MCF 10A (cell line): ENCODE measurements around the gene SLF1. TPM values are rescaled to one million over a fixed set of nuclear protein-coding genes. Genes with fewer than 3 reads are reported as not detected.

Experiments used
- BruUV-seq: library from RNA; stranded (reverse); fragments of 400-500 nt; replicated peaks from 2 replicates; lab custom pipeline; 2021; lab: Mats Ljungman, UMichigan
- CTCF ChIA-PET: fragments of 300-600 bp; sonication (Branson Sonifier 250); formaldehyde crosslinking; extraction: SDS; loops from one replicate; lab custom pipeline; 2021; ENCODE audit warnings: antibody characterized with exemption, inconsistent platforms; lab: Yijun Ruan, JAX
- POLR2A ChIA-PET: fragments of 300-600, 350-650 bp; sonication (Branson Sonifier 250); formaldehyde crosslinking; extraction: SDS; loops from one replicate; lab custom pipeline; 2020; ENCODE audit warnings: antibody characterized with exemption, inconsistent platforms; lab: Yijun Ruan, JAX
- DNase-seq: peaks from one replicate; pipeline ENCODE4 v3.0.0-alpha.2; 2018; ENCODE audit not compliant: unreplicated experiment
- H3K27ac Mint-ChIP-seq: one replicate; pipeline ENCODE4 v1.8.0; 2022; ENCODE audit warnings: mild to moderate bottlenecking, low read depth, mixed read lengths; ENCODE audit not compliant: unreplicated experiment
- H3K27me3 Mint-ChIP-seq: one replicate; pipeline ENCODE4 v1.8.0; 2022; ENCODE audit warnings: mixed read lengths; ENCODE audit not compliant: insufficient read depth, unreplicated experiment
- H3K36me3 Mint-ChIP-seq: one replicate; pipeline ENCODE4 v1.8.0; 2022; ENCODE audit warnings: mild to moderate bottlenecking, moderate library complexity, mixed read lengths; ENCODE audit not compliant: insufficient read depth, unreplicated experiment
- H3K4me1 Mint-ChIP-seq: one replicate; pipeline ENCODE4 v1.8.0; 2022; ENCODE audit warnings: mixed read lengths; ENCODE audit not compliant: insufficient read depth, unreplicated experiment
- H3K4me3 Mint-ChIP-seq: one replicate; pipeline ENCODE4 v1.8.0; 2022; ENCODE audit warnings: mild to moderate bottlenecking, moderate library complexity, mixed read lengths; ENCODE audit not compliant: unreplicated experiment
- H3K9me3 Mint-ChIP-seq: one replicate; pipeline ENCODE4 v1.8.0; 2022; ENCODE audit warnings: mixed read lengths; ENCODE audit not compliant: unreplicated experiment
- intact Hi-C: fragments of 100-400 bp; cut with micrococcal nuclease; formaldehyde crosslinking; loops from 2 replicates; pipeline ENCODE4 v1.14.1; 2022
- total RNA-seq: library from RNA; stranded (reverse); gene quantifications from 2 replicates; pipeline ENCODE4 v1.2.3, GENCODE V29; 2022
- TF ChIP-seq, protein P1 (sequence below): fragments of 200-600 bp; IDR thresholded peaks from one replicate; pipeline ENCODE4 v1.8.0; 2022; ENCODE audit warnings: antibody characterized with exemption, mild to moderate bottlenecking; ENCODE audit not compliant: unreplicated experiment

Gene SLF1
- total RNA-seq, 1 experiment from 2014 or later: 6.0 TPM

GRCh38 chr5:94700592-94700991, 82.1 kb downstream of the SLF1 start:
- no peaks in the 10 kb centered on the region for H3K27me3 Mint-ChIP-seq
- intact Hi-C loops: no loop called here
- no peak for DNase-seq
- no peak overlapping the region for H3K4me3 Mint-ChIP-seq
- no peak overlapping the region for H3K27ac Mint-ChIP-seq
- no peaks in the 10 kb centered on the region for H3K9me3 Mint-ChIP-seq
- BruUV-seq: no TSS peak
- ChIA-PET CTCF (interaction anchor here (1.0 kb wide), 1 partner anchor 37 kb away, joined by 6 read pairs; no protein-coding TSS in a partner anchor), POLR2A (no interaction called here)
- TF ChIP-seq, protein P1, sequence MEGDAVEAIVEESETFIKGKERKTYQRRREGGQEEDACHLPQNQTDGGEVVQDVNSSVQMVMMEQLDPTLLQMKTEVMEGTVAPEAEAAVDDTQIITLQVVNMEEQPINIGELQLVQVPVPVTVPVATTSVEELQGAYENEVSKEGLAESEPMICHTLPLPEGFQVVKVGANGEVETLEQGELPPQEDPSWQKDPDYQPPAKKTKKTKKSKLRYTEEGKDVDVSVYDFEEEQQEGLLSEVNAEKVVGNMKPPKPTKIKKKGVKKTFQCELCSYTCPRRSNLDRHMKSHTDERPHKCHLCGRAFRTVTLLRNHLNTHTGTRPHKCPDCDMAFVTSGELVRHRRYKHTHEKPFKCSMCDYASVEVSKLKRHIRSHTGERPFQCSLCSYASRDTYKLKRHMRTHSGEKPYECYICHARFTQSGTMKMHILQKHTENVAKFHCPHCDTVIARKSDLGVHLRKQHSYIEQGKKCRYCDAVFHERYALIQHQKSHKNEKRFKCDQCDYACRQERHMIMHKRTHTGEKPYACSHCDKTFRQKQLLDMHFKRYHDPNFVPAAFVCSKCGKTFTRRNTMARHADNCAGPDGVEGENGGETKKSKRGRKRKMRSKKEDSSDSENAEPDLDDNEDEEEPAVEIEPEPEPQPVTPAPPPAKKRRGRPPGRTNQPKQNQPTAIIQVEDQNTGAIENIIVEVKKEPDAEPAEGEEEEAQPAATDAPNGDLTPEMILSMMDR: no peak
- H3K36me3 Mint-ChIP-seq: peaks cover 15% of the 10 kb centered on the region
- H3K4me1 Mint-ChIP-seq: no peaks in the 10 kb centered on the region

DNA sequence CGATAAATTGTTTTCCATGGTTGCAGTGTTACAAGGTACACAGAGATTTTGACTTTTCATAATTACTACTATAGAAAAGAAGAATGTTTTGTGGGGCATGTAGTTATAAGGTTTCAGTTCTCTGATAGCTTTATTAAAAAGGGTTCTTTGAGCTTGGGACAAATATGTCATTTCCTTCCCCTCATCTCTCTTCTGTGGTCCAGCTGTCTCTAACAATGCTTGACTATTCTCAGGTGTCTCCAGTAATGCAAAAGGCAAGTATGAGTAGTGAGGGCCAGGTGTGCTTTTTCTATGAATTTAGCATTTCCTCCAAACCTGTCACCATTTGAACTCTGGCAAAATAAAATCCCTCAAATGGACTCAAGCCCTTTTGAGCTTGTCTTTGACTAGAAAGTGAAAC, 84.3 kb downstream of the SLF1 start:
- DNase-seq: no peak
- Mint-ChIP-seq H3K36me3 (peaks cover 11% of the 10 kb centered on the region), H3K4me1 (peaks cover 6% of the 10 kb centered on the region), H3K9me3 (no peaks in the 10 kb centered on the region), H3K27ac (no peak overlapping the region), H3K4me3 (no peak overlapping the region), H3K27me3 (no peaks in the 10 kb centered on the region)
- no TSS peak for BruUV-seq
- ChIA-PET CTCF (interaction anchor here (0.6 to 0.8 kb wide), 2 partner anchors 178 to 324 kb away, joined by 3 to 4 read pairs; no protein-coding TSS in a partner anchor), POLR2A (interaction anchor here (0.5 kb wide), 1 partner anchor 180 kb away, joined by 4 read pairs; no protein-coding TSS in a partner anchor)
- TF ChIP-seq, protein P1: no peak
- intact Hi-C loops: no loop called here

GRCh38 chr5:94705427-94705826, 87.0 kb downstream of the SLF1 start:
- POLR2A ChIA-PET: no interaction called here
- DNase-seq: peak; percentile 2
- H3K4me3 Mint-ChIP-seq: no peak overlapping the region
- peaks cover 17% of the 10 kb centered on the region for H3K36me3 Mint-ChIP-seq
- intact Hi-C loops: no loop called here
- no TSS peak for BruUV-seq
- no peaks in the 10 kb centered on the region for H3K27me3 Mint-ChIP-seq
- H3K4me1 Mint-ChIP-seq: peaks cover 6% of the 10 kb centered on the region
- CTCF ChIA-PET: no interaction called here
- H3K9me3 Mint-ChIP-seq: no peaks in the 10 kb centered on the region
- TF ChIP-seq, protein P1: no peak
- H3K27ac Mint-ChIP-seq: no peak overlapping the region

DNA sequence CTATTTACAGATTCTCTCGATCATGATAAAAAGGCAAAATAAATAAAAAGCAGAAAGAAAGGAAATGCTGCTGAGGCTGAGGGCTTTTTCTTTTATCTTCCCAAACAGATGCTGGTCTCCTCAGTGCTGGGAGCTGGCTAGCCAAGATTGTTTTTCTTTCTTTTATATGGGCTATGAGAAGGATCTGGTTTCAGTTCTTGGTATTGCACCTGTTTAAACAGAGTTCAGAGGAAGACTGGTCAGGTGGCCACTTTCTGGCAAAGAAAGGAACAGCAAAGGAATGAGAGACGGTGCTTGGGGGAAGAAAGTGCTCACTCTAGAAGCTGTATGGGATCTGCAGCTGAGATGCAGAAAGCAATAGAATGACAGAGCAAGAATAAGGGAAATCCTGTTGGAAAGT, 88.9 kb downstream of the SLF1 start:
- POLR2A ChIA-PET: interaction anchor here (1.5 kb wide), 1 partner anchor 9 kb away, joined by 5 read pairs; no protein-coding TSS in a partner anchor
- no peak overlapping the region for H3K4me3 Mint-ChIP-seq
- intact Hi-C loops: no loop called here
- TF ChIP-seq, protein P1: no peak
- H3K27me3 Mint-ChIP-seq: no peaks in the 10 kb centered on the region
- CTCF ChIA-PET: interaction anchor here (0.6 to 1.8 kb wide), 2 partner anchors 30 to 1000 kb away, joined by 4 to 5 read pairs; no protein-coding TSS in a partner anchor
- H3K27ac Mint-ChIP-seq: peak overlapping the region; percentile 37
- peaks cover 6% of the 10 kb centered on the region for H3K4me1 Mint-ChIP-seq
- peaks cover 22% of the 10 kb centered on the region for H3K36me3 Mint-ChIP-seq
- BruUV-seq: no TSS peak
- no peaks in the 10 kb centered on the region for H3K9me3 Mint-ChIP-seq
- peak; percentile 5 for DNase-seq
